Naive B cell (primary cell): Measurements from ENCODE around the gene PCSK6. TPM values are rescaled to one million over a fixed set of nuclear protein-coding genes. Genes with fewer than 3 reads are reported as not detected.
"Not testable (repeated sequence)": the region's sequence is repeated elsewhere in the genome, so short reads cannot be mapped to it uniquely, and the experiment has no call there.

ENCODE experiments used
- ATAC-seq, 2 donors: fragments of 150-1000 bp; cut with Tn5 transposase; 2 replicates each; pipeline ENCODE4 v1.10.0; 2021; ENCODE audit warnings: low read depth in 2 of 2, mild to moderate bottlenecking in 2 of 2, moderate library complexity in 2 of 2
- DNase-seq: peaks from one replicate; pipeline ENCODE4 v3.0.0; 2022
- H3K27ac Mint-ChIP-seq, 6 donors: one replicate each; pipeline ENCODE4 v1.8.0; 2020 to 2022; ENCODE audit warnings: mild to moderate bottlenecking in 6 of 6, mixed read lengths in 6 of 6, moderate library complexity in 5 of 6, inconsistent platforms in 2 of 6
- H3K27me3 Mint-ChIP-seq, 3 donors: one replicate each; pipeline ENCODE4 v1.8.0; 2021 to 2022; ENCODE audit warnings: mixed read lengths in 3 of 3, mild to moderate bottlenecking in 1 of 3
- H3K36me3 Mint-ChIP-seq, 2 donors: one replicate each; pipeline ENCODE4 v1.8.0; 2020 to 2022; ENCODE audit warnings: mixed read lengths in 2 of 2, inconsistent platforms in 1 of 2, mild to moderate bottlenecking in 1 of 2
- H3K4me1 Mint-ChIP-seq, 3 donors: one replicate each; pipeline ENCODE4 v1.8.0; 2020 to 2022; ENCODE audit warnings: mixed read lengths in 3 of 3, inconsistent platforms in 1 of 3, mild to moderate bottlenecking in 1 of 3, moderate library complexity in 1 of 3
- H3K4me3 Mint-ChIP-seq, 8 donors: one replicate each; pipeline ENCODE4 v1.8.0; 2020 to 2022; ENCODE audit warnings: mild to moderate bottlenecking in 8 of 8, mixed read lengths in 8 of 8, moderate library complexity in 8 of 8, inconsistent platforms in 2 of 8
- H3K9me3 Mint-ChIP-seq, 7 donors: one replicate each; pipeline ENCODE4 v1.8.0; 2020 to 2022; ENCODE audit warnings: mixed read lengths in 7 of 7, mild to moderate bottlenecking in 5 of 7, inconsistent platforms in 2 of 7, moderate library complexity in 1 of 7
- polyA plus RNA-seq, 6 donors: library from polyadenylated mRNA; unstranded; fragments of 300-500 nt; fragmentation: Illumina TruSeq; gene quantifications; one replicate each; pipeline ENCODE4 v1.2.3, GENCODE V29; 2021; ENCODE audit warnings: low read depth in 6 of 6

PCSK6 gene
- polyA plus RNA-seq, 6 donors from 2014 or later: 0.78 to 1.4 (median 0.96) TPM; not detected in 1

DNA sequence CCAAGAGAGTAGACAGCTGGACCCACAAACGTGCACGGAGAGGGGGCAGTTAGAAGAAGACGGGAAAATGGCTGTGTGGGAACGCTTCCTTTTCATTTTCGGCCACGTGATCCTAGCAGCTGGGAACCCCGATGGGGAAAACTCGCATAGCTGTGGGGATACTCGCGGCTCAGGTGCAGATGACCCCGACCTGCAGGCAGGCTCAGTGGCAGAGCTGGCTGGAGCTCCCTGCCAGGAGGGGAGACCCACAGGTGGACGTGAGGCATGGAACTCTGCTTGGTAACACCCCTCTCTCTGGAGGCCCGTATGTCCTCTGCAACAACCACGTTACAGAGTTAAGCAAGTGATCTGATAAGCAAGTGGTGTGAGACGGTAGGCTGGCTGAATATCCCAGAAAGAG is 109.9 kb downstream of the PCSK6 start:
- Mint-ChIP-seq H3K4me1 (no peaks in the 10 kb centered on the region), H3K27me3 (no peaks in the 10 kb centered on the region), H3K9me3 (no peaks in the 10 kb centered on the region), H3K4me3 (no peak overlapping the region), H3K27ac (no peak overlapping the region), H3K36me3 (no peaks in the 10 kb centered on the region)
- ATAC-seq: no peak
- no peak for DNase-seq

DNA sequence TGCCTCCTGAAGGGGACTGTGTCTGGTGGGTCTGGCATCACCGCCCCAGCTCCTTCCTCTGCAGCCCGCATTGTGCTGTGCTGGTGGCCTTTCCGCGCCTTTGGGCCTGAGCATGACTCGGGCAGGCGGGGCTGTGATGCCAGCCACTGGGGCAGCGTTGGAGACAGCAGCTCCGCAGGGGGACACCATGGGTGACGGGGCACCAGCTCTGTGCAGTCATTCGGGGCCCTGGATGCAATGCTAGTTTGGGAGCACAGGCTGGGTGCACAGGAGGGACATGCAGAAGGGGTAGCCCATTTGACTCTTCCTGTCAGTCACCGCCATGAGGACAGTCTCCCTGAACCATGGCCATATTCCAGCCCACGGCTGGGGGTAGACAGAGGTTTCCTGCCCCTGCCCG is 110.6 kb downstream of the PCSK6 start:
- DNase-seq (no peak), ATAC-seq (no peak)
- Mint-ChIP-seq H3K36me3 (no peaks in the 10 kb centered on the region), H3K27me3 (peaks cover 0 to 7% (median 7%) of the 10 kb centered on the region in 3 donors), H3K4me3 (no peak overlapping the region), H3K9me3 (no peaks in the 10 kb centered on the region), H3K27ac (no peak overlapping the region), H3K4me1 (peaks cover 0 to 5% (median 2%) of the 10 kb centered on the region in 3 donors)

- H3K9me3 Mint-ChIP-seq: no peaks in the 10 kb centered on the region
- no peak overlapping the region for H3K27ac Mint-ChIP-seq
- peaks cover 0 to 11% (median 9%) of the 10 kb centered on the region in 3 donors for H3K4me1 Mint-ChIP-seq
- H3K27me3 Mint-ChIP-seq: peaks cover 0 to 9% (median 8%) of the 10 kb centered on the region in 3 donors
- no peaks in the 10 kb centered on the region for H3K36me3 Mint-ChIP-seq
- no peak for DNase-seq
- H3K4me3 Mint-ChIP-seq: no peak overlapping the region
- no peak for ATAC-seq
Observed at GRCh38 chr15:101378171-101378755, 111.2 kb downstream of the PCSK6 start.

DNA sequence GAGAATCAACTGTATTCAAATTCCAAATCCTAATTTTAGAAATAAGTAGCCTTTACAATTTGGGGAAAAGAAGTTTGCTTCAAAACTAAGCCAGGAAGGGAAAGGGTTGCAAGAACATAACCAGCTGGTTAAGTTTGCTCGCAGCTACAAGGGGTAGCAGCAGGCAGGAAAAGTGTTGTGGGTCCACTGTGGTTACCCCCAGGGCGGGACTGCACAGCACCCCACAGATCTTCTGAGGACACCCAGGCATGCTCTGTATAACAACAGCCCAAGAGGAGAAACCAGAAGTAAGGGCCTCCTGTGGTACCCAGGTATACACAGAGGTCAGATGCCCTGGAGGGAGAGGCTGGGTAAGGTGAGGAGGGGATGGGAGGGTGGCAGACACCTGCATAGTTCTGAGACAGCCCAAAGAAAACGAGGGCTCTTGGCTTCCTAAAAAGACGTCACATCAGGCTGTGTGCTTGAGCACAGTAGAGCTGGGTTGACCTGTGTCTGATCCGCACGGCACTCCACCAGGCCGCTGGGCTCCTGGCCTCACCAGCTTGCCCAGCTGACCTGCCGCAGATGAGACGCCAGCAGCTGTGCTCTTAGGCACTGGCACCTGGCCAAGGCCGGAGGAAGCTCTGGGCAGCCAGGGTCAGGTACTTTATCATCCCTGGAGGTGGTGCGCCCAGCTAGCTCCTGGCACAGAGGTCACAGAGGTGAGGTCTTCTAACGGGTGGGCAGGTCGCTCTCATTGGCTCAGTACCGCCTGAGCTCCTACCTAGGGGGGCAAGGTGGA is 112.7 kb downstream of the PCSK6 start:
- DNase-seq (no peak), ATAC-seq (no peak)
- H3K36me3 Mint-ChIP-seq: no peaks in the 10 kb centered on the region
- H3K9me3 Mint-ChIP-seq: no peaks in the 10 kb centered on the region
- H3K4me3 Mint-ChIP-seq: no peak overlapping the region
- peaks cover 0 to 22% (median 17%) of the 10 kb centered on the region in 3 donors for H3K4me1 Mint-ChIP-seq
- H3K27ac Mint-ChIP-seq: peak overlapping the region in 1 of 6 donors; percentile 24
- H3K27me3 Mint-ChIP-seq: peaks cover 0 to 17% (median 16%) of the 10 kb centered on the region in 3 donors

GRCh38 chr15:101375006-101375405 is 114.5 kb downstream of the PCSK6 start:
- H3K27me3 Mint-ChIP-seq: peaks cover 0 to 17% (median 16%) of the 10 kb centered on the region in 3 donors
- H3K4me3 Mint-ChIP-seq, DNase-seq, ATAC-seq, H3K27ac Mint-ChIP-seq, H3K36me3 Mint-ChIP-seq, H3K9me3 Mint-ChIP-seq: not testable (repeated sequence)
- H3K4me1 Mint-ChIP-seq: peaks cover 0 to 22% (median 17%) of the 10 kb centered on the region in 3 donors

DNA sequence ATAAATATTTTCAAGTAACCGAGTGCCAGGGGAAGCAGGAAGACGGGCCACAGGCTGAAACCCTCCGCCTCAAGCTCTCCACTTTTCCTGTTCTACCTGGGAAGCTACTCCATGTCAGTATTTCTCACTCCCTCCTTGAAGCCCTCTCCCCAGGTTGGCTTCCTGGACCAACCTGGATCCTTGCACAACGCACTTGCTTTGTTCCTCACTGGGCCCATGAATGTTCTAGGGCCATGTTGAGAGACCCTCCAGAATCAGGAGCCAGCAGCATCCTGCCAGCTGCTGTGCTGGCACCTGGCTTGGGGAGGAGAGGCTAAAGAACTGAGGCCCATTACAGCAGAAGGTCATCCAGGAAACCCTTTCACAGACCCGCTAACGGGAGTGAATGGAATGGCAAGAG is 115.2 kb downstream of the PCSK6 start:
- H3K36me3 Mint-ChIP-seq: no peaks in the 10 kb centered on the region

DNA sequence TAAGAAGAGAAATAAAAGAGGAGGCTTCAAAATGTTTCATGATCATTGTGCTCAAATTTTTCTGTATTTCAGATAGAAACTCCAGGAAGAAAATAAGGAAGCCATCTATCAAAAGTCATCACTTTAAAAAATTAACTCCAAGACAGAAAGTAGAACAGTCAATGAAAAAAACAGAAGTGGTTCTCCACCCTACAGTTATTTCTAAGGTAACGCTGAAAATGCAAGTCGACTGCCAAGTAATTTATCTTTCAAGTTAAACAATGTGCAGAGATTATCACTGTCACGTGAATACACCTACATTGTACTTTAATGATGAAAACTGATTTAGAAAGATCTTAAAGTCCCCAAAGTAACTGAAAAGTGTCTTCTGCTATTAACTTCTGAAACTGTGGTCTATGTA is 115.9 kb downstream of the PCSK6 start:
- Mint-ChIP-seq H3K27me3 (peaks cover 0 to 17% (median 16%) of the 10 kb centered on the region in 3 donors), H3K36me3 (no peaks in the 10 kb centered on the region), H3K9me3 (peaks cover 0 to 1% (median 0%) of the 10 kb centered on the region in 7 donors), H3K4me3 (peak overlapping the region in 2 of 8 donors; percentile 40 to 56), H3K4me1 (peaks cover 0 to 22% (median 17%) of the 10 kb centered on the region in 3 donors), H3K27ac (no peak overlapping the region)
- DNase-seq (no peak), ATAC-seq (peak in 1 of 2 donors; percentile 23)

More for the DNA sequence above, 115.2 kb downstream of the PCSK6 start:
- H3K4me1 Mint-ChIP-seq: peaks cover 0 to 22% (median 17%) of the 10 kb centered on the region in 3 donors
- no peak overlapping the region for H3K4me3 Mint-ChIP-seq
- H3K27ac Mint-ChIP-seq: no peak overlapping the region
- H3K9me3 Mint-ChIP-seq: peaks cover 0 to 1% (median 0%) of the 10 kb centered on the region in 7 donors
- no peak for ATAC-seq
- no peak for DNase-seq
- peaks cover 0 to 17% (median 16%) of the 10 kb centered on the region in 3 donors for H3K27me3 Mint-ChIP-seq

DNA sequence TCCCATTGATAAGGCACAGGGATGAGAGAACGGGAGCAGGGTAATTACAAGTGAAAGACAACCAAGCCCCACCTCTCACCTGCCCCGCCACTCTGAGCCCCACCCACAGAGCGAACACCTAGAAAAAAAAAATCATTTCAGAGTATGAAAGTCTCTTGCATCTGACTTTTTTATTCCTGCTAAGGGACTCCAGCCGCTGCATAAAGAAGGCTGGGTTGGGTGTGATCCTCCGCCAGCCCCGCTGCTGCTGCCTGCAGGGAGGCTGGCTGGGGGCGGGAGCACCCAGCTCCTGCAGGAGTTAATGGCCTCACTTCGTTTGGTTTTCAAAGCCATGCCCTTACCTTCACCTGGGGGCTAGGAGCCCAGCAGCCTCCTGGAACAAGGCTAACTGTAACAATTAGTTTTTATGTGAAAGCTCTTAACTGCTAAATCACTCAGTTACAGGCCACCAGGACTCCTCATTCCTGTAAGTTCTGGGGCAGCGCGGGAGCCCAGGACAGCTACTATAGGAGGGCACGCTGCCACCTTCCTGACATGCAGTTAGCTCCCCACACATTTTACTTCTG is 116.5 kb downstream of the PCSK6 start:
- Mint-ChIP-seq H3K4me3 (peak overlapping the region in 4 of 8 donors; percentile 40 to 70 (median 62)), H3K9me3 (peaks cover 0 to 1% (median 0%) of the 10 kb centered on the region in 7 donors), H3K4me1 (peaks cover 0 to 22% (median 17%) of the 10 kb centered on the region in 3 donors), H3K36me3 (no peaks in the 10 kb centered on the region), H3K27me3 (peaks cover 0 to 17% (median 16%) of the 10 kb centered on the region in 3 donors), H3K27ac (no peak overlapping the region)
- no peak for DNase-seq
- no peak for ATAC-seq

DNA sequence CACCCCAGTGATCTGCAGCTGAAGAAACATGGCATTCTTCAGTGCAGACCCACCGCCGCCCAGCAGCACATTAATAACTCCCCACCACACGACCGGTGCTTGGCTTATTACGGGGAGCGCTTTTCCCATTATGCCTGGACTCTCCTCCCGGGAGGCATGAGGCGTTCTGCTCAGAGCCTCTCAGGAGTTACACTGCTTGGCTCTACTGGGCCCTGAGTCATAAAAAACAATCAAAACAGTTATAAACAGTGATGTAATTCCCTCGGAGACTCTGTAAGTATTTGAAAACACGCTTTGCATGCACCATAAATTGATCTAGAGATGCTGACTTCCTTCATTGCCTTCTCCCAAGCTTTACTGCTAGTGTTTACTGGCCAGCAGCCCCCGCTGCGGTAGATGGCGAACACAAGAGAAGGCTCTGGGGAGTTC is 117.3 kb downstream of the PCSK6 start:
- H3K4me1 Mint-ChIP-seq: peaks cover 0 to 22% (median 17%) of the 10 kb centered on the region in 3 donors
- H3K27me3 Mint-ChIP-seq: peaks cover 0 to 17% (median 16%) of the 10 kb centered on the region in 3 donors
- H3K9me3 Mint-ChIP-seq: peaks cover 0 to 1% (median 0%) of the 10 kb centered on the region in 7 donors
- H3K4me3 Mint-ChIP-seq: peak overlapping the region in 1 of 8 donors; percentile 35
- no peaks in the 10 kb centered on the region for H3K36me3 Mint-ChIP-seq
- DNase-seq (no peak), ATAC-seq (no peak)
- H3K27ac Mint-ChIP-seq: no peak overlapping the region

- DNase-seq: no peak
- Mint-ChIP-seq H3K9me3 (peaks cover 0 to 1% (median 0%) of the 10 kb centered on the region in 7 donors), H3K27me3 (peaks cover 0 to 17% (median 16%) of the 10 kb centered on the region in 3 donors), H3K27ac (no peak overlapping the region), H3K4me1 (peaks cover 0 to 22% (median 17%) of the 10 kb centered on the region in 3 donors), H3K4me3 (peak overlapping the region in 1 of 8 donors; percentile 61), H3K36me3 (no peaks in the 10 kb centered on the region)
- no peak for ATAC-seq
Observed at GRCh38 chr15:101371519-101371918, 118.0 kb downstream of the PCSK6 start.

DNA sequence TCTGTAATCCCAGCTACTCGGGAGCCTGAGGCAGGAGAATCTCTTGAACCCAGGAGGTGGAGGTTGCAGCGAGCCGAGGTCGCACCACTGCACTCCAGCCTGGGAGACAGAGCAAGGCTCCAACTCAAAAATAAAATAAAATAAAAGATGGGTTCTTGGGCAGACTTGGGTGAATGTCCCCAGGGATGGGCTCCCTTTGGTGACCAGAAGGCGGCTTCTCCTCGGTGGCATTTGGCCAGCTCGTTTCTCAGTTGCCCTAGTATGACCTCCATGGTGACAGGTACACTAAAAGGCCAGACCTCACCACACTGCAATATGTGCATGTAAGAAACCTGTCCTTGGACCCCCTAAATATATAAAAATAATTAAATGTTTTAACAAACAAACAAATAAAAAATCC is 118.4 kb downstream of the PCSK6 start:
- Mint-ChIP-seq H3K4me3 (no peak overlapping the region), H3K36me3 (no peaks in the 10 kb centered on the region), H3K27me3 (peaks cover 0 to 17% (median 16%) of the 10 kb centered on the region in 3 donors), H3K4me1 (peaks cover 0 to 22% (median 17%) of the 10 kb centered on the region in 3 donors), H3K27ac (no peak overlapping the region), H3K9me3 (peaks cover 0 to 1% (median 0%) of the 10 kb centered on the region in 7 donors)
- ATAC-seq (no peak), DNase-seq (no peak)

DNA sequence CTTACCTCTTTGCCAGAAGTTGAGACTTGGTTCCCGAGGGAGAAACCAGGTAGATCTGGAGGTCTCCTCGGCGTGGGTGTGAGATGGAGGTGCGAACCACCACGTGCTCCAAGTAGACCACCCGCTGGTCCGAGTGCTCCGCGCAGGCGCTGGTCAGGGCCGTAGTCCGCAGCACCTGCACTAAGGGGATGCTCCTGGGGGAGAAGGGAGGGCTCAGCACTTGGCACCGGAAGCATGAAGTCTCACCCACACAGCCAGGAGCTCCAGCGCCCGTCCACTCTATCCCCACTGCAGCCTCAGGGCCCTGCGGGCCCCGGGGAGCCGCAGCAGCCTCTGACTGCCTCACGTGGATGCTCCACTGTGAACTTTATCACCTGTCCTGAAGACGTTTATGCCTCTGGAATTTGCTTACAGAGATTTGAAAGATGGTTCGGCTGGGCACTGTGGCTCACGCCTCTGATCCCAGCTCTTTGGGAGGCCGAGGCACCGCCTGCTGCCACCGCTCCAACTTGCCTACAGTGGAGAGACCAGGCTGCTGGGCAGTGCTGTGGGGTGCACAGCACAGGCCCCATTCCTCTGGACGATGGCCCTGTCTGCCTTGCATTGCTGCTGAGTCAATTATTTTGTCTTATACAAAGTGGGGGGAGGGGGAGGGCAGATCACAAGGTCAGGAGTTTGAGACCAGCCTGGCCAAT is 119.0 kb downstream of the PCSK6 start:
- H3K27ac Mint-ChIP-seq: no peak overlapping the region
- ATAC-seq (no peak), DNase-seq (no peak)
- peaks cover 0 to 22% (median 17%) of the 10 kb centered on the region in 3 donors for H3K4me1 Mint-ChIP-seq
- peaks cover 2 to 17% (median 16%) of the 10 kb centered on the region in 3 donors for H3K27me3 Mint-ChIP-seq
- H3K4me3 Mint-ChIP-seq: no peak overlapping the region
- peaks cover 0 to 2% (median 0%) of the 10 kb centered on the region in 7 donors for H3K9me3 Mint-ChIP-seq
- no peaks in the 10 kb centered on the region for H3K36me3 Mint-ChIP-seq

- Mint-ChIP-seq H3K27ac (no peak overlapping the region), H3K4me3 (no peak overlapping the region), H3K36me3 (no peaks in the 10 kb centered on the region), H3K9me3 (peaks cover 0 to 5% (median 2%) of the 10 kb centered on the region in 7 donors), H3K4me1 (peaks cover 0 to 22% (median 17%) of the 10 kb centered on the region in 3 donors), H3K27me3 (peaks cover 4 to 17% (median 16%) of the 10 kb centered on the region in 3 donors)
- DNase-seq (no peak), ATAC-seq (no peak)
Observed at GRCh38 chr15:101369676-101370075, 119.8 kb downstream of the PCSK6 start.
